GM12872 (cell line): ENCODE results near the gene RBMS3.

ENCODE experiments used
- TF ChIP-seq, protein P1 (sequence below): IDR thresholded peaks from 3 replicates; pipeline ENCODE4 v1.5.1; 2011; ENCODE audit warnings: low read depth, mild to moderate bottlenecking, low read length, moderate library complexity; ENCODE audit not compliant: insufficient read depth

Gene RBMS3

DNA sequence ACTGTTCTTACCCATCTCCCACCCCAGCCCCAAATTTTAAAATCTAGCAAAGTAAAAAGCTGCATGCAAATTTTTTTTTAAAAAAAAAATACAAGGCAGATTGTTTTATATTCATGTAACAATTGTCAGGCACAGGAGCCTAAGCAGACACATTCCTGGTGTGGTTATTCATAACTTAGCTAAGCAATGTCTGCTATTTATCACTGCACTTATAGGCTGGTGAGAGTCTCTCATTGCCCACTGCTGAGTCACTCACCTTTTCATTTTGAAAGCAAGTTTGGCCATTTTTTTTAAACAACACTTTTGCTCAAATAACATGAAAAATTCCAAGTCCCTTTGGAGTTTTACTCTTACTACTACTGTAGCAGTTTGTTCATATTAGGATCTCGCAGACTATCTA lies 413.9 kb downstream of the RBMS3 start:
- TF ChIP-seq, protein P1, sequence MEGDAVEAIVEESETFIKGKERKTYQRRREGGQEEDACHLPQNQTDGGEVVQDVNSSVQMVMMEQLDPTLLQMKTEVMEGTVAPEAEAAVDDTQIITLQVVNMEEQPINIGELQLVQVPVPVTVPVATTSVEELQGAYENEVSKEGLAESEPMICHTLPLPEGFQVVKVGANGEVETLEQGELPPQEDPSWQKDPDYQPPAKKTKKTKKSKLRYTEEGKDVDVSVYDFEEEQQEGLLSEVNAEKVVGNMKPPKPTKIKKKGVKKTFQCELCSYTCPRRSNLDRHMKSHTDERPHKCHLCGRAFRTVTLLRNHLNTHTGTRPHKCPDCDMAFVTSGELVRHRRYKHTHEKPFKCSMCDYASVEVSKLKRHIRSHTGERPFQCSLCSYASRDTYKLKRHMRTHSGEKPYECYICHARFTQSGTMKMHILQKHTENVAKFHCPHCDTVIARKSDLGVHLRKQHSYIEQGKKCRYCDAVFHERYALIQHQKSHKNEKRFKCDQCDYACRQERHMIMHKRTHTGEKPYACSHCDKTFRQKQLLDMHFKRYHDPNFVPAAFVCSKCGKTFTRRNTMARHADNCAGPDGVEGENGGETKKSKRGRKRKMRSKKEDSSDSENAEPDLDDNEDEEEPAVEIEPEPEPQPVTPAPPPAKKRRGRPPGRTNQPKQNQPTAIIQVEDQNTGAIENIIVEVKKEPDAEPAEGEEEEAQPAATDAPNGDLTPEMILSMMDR, result no peak

DNA sequence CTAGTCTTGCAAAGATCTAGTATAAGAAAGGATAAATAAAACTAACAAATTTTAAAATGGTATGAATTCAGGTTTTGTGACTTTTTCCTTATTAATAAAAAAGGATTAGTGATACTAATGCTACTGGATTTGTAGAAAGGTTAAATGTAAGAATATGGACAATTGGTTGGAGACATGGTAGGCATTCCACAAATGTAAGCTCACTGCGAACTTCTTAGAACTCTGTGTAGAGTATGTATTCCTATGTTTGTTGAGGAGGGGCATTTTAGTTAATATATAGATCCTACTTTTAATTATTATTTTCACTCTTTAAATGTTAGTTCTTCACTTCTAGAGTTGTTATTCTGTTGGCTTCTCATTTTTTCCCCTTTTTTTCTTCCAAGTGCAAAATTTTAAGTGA lies 414.3 kb downstream of the RBMS3 start:
- TF ChIP-seq, protein P1, result no peak

DNA sequence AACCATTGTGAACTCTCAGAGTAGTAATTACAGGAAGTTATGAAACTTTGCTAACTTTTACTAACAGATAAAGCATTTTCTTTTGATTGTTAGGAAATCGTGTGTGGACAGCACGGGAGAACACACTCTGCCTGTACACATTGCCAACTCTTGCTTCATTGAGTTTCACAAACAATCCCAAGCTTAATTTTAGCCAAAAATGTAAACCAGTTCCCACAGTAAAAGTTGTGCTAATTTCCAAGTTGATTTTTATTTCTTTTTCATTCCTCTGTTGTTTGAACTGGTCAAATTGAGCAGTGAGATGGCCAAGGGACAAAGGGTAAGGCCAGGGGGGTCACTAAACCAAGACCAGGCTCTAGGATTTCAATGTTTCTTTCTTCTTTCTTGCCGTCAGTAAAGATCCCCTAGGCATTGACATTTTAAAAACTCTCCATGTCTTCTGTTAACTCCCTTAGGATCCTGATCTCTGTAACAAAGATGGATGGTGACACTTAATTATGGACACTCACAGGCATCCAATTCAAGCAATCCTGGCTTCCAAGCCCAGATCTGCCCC lies 414.9 kb downstream of the RBMS3 start:
- TF ChIP-seq, protein P1, result no peak

DNA sequence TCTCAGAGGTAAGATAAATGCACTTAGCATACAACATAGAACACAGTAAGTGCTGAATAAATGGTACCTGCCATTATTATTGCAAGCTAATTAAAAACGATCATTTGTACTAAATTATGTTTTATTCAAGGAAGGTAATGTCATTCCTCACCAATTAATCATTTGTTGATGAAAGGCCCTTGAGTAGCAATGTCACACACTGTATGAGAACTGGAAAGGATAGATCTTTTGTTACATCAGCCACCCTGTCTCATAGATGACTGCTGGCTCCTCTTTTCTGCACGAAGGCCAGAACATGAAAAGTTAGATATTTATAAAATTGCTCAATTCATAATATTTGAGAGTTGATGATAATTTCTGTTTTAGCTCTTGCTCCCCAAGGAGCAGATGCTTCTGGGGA lies 415.4 kb downstream of the RBMS3 start:
- TF ChIP-seq, protein P1, result no peak

DNA sequence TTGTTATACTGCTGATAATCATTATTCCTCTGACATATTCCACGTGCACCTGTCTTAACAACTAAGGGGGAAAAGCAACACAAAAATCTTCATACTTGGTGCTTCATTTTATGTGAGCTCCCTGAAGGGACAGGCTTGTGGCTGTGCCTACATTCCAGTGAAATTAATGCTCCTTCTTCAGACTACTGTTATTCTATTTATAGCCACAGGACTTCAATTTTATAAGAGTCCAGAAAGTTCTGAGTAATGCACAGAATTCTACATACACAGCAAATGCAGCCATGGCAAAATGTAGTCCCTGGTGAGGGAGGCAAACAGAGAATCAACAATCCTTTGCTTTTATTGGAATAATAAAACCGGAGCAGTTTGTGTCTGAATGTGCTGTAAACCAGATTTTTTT lies 417.1 kb downstream of the RBMS3 start:
- TF ChIP-seq, protein P1, result no peak

DNA sequence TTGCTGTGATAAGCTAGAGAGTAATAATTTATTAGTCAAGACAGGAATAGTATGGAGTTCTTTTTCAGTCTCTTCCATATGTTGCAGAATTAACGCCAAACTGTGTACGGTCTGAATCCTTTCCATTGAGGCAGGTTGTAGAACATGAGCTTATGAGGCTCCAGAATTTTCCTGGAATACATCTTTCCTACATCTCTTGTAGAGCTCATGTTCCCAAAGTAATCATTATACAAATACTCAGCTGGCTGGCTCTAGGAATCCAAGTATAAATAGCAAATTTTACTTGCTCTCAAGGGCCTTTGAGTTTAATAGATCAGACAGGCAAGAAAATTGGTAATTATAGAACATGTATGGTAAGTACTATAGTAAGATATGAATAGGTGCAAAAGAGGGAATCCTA lies 419.4 kb downstream of the RBMS3 start:
- TF ChIP-seq, protein P1, result no peak

DNA sequence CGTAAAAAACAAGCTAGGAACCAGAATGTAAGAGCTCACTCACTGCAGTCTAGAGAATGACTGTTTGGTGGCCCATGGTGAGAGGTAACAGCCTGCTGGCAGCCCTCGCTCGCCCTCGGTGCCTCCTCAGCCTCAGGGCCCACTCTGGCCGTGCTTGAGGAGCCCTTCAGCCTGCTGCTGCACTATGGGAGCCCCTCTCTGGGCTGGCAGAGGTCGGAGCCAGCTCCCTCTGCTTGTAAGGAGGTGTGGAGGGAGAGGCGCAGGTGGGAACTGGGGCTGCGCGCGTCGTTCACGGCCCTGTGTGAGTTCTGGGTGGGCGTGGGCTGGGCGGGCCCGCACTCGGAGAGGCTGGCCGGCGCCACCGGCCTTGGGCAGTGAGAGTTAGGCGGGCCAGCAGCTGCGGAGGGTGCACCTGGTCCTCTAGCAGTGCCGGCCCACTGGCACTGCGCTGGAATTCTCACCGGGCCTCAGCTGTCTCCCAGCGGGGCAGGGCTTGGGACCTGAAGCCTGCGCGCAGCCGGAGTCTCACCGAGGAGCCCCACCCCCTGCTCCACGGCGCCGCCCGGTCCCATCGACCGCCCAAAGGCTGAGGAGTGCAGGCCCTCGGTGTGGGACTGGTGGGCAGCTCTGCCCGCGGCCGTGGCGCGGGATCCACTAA lies 420.6 kb downstream of the RBMS3 start:
- TF ChIP-seq, protein P1, result no peak
